NK-92 treated with Interleukin-12 subunit alpha and Interleukin-12 subunit beta, amount 100 ng/mL, for 24 hours (cell line): Measurements from ENCODE around the gene GLCE.
"Not testable (repeated sequence)": the region's sequence is repeated elsewhere in the genome, so short reads cannot be mapped to it uniquely, and the experiment has no call there.

Experiments used
- DNase-seq: peaks from one replicate; lab custom pipeline; 2025; lab: John Stamatoyannopoulos, UW

The GLCE gene

DNA sequence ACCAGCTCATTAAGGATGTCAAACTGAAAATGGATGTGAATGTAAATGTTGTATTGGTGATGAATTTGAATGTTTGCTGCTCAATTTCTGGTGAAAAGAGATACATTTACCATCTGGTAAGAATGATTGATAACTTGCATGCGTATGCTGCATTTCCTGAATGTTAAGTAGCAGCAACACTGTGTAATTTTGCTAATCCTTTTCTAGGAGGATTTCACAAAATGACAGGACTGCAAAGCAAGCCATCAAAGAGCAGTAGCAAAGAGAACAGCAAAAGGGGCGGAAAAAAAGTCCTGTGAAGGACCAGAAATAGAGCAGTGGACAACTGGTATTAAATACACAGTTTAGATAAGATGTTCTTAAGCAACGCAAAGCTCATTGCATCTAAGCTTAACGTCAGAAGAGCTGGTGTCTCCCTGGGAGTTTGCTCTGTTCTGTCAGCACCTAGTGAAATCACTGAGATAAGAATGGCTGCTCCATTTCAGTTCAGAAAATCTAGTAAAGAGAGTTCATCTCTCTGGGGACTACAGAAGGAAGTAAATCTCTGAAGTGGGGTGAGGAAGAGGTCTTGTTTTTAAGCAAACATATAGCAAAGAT is 114.7 kb downstream of the GLCE start:
- DNase-seq = no peak

DNA sequence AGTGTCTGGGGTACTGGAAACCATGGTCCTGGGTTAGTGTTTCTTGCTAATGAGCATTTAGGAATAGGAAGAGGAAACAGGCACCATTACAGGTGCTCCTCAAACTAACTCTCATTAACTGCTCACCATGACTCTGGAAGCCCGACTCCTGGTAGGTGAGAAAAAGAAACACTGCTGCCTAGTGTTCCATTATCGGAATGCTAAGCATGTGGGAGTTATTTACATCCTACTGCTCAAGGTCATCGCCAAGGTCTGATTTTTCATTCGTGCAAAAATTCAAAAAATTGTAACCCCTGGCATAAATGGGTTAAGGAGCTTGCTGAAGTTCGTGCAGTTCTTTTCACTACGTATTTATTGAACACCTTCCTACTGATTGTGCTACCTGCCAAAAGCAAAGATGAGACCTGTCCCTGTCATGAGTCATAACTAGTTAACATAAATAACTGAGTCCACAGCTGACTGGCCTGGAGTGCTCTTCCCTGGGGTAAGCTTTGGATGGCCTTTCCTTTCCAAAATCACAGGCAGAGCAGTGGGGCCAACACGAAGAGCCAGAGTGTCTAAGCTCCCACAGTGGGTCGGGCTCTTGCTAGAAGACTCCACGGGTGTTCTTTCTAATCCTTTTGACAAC is 115.6 kb downstream of the GLCE start:
- no peak for DNase-seq

DNA sequence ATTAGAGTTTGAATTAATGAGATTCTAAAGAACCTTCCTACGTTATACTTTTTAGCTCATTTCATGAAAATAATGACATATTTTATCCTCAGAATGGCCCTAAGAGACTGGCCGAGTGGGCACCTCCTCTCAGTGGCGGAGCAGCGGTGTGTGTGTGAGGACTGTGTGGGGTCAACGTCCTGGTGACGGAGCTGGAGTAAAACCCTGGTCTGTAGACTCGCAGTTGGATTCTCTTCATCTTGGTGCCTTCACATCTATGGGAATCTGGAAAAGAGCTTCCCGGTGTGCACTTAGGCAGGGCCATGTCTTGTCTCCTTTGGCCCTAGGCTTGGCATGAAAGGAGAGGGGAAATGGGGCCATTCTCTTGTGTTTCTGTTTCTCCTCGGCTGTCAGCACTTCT is 116.9 kb downstream of the GLCE start:
- no peak for DNase-seq

DNA sequence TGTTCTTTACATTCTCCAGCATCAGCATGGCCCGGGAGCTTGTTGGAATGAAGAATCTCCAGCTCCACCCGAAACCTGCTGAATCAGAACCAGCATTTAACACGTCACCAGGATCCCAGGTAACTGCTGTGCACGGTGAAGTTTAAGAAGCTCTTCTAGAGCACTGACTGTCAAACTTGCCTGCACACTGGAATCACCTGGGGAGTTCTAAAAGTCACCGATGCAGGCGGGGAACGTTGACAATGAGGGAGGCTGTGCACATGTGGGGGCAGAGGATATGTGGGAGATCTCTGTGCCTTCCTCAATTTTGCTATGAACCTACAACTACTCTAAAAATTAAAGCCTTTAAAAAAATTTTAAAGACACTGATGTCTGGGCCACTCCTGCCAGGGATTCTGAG is 119.2 kb downstream of the GLCE start:
- no peak for DNase-seq

DNA sequence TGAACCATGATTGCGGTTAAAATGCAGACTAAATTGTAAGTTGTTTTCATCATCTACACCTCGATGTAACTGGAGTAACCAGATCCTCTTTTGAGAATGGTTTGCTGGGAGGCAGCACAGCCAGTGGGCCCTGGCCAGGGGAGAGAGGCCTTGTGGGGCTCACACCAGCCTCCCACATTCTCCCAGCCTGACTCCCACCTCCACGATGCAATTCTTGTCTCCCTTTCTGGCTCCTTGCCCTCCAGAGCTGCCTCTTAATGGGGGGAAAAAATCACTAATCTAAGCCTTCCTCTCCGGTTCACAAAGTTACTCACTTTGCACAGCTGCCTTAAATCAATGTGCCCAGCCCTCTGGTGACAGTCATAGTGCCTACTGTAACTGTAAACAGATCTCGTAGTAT is 120.3 kb downstream of the GLCE start:
- no peak for DNase-seq

DNA sequence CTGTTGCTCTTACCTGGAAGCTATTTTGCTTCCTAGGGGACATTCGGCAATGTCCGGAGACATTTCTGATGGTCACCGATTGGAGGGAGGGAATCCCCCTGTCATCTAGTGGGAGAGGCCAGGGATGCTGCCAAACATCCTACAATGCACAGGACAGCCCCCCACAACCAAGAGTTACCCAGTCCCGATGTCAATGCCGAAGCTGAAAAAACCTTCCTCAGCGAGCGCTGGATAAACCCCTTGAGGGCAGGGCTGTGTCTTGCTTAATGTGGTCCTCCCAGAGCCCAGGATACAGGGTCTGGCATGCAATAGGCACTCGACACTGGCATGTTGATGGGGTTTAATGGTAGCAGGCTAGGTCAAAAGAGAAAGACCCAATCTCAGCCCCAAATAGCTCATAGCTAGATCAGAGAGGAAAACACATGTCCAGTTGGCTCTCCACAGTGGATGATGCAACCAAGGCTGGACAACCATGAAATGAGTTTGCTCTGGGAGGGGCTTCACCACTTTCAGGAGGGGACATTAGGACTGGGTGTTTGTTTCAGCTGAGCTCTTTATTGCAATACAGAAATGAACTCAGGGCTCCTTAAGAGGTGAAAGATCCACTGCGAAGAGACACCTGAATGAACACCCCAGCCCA is 121.8 kb downstream of the GLCE start:
- DNase-seq = no peak

DNA sequence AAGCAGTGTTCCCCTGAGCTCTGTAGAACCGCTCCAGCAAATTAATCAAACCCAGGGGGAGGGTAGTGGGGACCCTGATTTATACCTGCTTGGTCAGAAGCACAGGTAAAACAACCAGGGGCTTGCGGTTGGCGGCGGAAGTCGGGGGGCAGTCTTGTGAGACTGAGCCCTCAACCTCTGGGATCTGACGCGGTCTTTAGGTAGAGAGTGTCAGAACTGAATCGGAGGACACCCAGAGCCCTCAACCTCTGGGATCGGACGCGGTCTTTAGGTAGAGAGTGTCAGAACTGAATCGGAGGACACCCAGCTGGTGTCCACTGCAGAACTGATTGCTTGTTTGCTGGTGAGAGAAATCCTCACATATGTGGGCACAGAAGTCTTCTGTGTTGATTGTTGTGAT is 125.4 kb downstream of the GLCE start:
- DNase-seq = no peak

DNA sequence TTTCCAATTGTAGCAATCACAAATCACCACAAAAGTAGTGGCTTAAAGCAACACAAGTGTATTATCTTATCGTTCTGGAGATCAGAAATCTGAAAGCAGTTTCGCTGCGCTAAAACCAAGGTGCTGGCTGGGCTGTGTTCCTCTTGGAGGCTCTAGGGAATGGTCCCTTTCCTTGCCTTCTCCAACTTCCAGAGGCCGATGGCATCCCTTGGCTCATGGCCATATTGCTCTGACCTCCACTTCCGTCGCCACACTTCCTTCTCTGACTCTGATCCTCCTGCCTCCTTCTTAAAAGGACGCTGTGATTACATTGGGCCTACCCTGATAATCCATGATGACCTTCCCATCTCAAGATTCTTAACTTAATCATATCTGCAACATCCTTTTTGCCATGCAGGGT is 127.6 kb downstream of the GLCE start:
- DNase-seq = no peak

DNA sequence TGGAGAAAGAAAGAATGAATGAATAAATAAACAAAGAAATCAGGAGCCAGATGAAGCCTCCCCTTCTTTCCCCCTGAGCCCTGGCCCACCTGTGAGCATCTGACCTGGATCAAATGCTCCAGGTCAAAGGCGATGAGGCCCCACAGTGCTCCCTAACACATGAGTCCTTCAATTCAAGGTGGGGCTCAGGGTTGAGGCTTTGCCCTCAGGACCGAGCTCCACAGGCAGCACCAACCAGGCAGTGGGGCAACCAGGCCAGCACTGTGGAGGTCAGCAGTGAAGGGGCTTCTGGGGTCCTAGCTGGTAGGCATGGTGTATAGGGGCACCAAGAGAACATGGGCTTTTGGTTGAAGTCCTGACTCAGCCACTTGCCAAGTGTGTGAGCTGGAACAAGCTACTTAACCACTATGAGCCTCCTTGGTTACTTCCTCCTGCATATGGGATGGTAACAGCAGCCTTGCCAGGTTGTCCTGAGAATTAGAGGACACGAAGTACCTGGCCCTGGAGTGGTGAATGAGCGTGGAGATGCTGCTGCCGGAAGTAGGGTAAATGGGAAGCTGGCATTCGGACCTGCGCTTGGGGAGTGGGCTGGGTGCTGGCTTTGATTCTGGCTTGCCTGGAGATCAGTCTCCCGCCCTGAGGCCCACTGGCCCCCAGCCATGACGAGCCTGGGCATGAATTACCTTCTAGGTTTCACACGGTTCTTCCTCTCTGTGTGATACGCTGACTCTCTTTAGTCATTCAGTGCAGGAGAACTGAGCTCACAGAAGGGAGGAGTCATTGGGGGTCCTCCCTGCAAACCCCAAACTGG is 128.3 kb downstream of the GLCE start:
- DNase-seq = no peak

DNA sequence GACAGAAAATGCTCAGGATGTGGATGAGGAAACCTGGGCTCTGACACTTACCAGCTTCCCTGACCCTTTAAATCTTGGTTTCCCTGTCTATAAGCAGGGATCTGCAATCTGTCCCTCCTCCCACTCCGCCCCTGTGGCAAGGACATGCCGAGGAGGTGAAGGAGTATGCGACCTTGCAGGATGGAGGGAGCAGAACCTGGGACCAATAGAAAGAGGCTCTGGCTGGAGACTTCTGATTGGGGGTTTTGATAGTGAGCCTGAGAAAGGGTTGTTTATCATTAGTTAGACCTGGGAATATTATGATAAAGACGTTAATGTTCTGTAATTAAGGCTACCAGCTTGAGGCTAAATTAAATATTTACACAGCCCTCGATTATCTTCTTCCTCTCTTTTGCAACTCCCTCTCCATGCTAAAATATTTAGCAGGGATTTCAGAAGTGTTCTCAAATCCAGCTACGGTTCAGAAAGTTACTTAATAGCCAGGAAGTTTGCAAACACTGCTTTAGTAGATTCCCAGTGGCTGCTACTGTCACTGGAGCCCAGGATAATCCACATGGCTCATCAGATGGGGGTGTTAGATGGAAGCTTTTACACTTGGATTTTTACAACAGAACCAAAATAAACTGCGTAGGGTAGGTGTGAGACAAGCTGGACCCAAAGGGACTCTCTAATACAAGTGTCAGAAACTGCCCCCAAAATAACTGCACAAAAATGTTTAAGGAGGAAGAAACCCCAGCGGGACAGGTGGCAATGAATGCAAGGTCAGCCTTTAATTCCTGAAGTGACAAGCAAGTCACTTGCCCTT is 129.1 kb downstream of the GLCE start:
- no peak for DNase-seq

DNA sequence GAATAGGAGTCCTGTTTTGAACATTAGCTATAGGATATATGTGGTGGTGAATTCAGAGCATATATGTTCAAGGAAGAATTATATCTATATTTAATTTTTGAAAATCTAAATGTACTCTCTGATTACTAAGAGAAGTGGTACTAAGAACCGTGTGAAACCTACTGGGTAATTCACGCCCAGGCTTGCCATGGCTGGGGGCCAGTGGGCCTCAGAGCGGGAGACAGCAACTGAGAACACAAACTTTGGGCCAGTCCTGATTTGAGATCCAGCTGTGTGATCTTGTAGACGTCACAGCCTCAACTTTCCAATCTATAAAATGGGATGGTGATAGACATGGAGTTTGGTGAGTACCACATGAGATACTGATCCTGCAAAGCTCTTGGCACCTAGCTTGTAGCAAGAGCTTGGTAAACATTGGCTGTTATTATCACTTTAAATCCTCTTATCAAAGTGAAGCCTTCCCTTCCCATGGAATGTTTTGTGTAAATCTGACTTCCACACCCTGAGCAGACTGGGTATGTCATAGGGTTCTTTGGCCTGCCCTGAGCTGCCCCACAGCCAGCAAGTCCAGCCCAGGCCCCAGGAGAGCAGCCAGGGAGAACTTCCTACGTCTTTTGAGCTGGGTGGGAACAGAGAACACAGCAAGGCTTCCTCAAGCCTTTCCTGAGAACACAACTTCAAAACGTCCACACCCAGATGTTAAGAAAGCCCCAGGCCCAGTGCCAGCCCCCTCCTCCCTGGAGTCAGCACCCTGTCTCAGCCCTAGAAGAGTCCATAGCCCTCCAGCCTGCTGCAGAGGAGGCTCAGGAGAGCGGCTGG is 130.1 kb downstream of the GLCE start:
- DNase-seq = no peak

DNA sequence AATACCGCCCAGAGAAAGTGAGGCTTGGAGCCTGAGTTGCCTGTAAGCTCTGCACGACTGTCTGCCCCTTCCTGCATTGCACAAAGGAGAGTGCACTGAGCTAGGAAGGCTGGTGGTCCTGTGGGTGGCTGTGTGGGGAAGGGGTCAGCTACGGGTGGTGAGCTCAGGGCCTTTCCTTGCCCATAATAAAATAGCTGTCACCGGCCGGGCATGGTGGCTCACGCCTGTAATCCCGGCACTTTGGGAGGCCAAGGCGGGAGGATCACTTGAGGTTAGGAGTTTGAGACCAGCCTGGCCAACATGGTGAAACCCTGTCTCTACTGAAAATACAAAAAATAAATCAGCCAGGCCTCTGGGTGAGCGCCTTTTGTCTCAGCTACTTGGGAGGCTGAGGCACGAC is 131.2 kb downstream of the GLCE start:
- DNase-seq = not testable (repeated sequence)

DNA sequence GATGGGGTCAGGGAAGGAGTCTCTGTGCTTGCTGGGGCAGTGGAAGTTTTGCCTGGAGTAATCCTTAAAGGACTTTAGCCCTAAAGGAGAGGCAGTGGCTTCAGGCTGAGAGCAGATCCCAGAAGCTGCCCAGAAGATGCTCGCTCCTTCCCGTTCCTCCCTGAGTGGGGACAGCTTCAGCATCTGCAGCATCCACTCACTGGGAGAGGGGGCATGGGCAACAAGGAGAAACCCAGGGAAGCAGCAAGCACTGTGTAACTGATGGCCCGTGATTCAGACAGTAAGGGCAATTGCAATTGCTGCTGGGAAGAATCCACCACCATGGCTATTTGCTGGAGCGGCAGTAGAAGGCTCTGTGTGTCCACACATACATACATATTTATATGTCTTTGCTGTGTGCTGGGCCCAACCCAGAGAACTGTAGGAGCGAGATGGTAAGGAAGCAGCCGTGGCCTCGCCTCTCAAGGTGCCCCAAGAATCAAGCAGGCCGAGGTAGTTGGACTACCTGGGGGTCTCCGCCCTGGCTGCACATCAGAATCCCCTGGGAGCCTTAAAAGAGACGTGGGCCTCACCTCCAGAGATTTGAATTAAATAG is 132.5 kb downstream of the GLCE start:
- no peak for DNase-seq

DNA sequence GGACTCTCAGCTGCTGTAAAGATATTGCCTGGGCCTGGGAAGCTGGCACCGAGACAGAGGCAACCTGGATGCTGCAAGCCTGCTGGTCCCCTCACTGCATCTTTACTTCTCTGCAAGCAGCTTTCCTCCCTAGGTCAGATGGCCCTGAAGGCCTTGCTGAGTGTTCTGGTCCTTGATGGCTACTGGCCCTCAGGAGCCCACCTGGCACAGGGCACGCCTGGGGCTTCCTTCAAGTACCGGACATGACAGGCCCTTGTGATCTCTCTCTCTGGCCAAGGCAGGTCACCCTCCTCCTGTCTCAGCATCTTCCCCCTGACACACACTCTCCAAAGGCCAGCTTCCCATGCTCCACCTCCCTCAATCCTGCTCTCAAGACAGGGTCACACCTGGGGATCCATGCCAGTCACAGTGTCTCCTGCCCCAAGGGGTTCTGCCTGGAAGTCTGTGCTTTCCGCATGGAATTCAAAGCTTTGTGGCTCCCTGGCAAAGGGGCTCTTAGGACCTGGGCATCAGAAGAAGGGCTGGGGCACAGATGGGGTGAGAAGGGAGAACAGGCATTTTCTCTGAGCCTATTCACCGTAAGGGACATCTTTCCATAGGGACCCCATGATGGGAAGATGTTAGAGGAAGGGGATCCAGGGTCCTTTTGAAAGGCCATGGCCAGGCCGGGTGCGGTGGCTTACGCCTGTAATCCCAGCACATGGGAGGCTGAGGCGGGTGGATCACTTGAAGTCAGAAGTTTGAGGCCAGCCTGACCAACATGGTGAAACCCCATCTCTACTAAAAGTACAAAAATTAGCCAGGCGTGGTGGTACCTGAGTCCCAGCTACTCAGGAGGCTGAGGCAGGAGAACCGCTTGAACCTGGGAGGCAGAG is 133.5 kb downstream of the GLCE start:
- no peak for DNase-seq

DNA sequence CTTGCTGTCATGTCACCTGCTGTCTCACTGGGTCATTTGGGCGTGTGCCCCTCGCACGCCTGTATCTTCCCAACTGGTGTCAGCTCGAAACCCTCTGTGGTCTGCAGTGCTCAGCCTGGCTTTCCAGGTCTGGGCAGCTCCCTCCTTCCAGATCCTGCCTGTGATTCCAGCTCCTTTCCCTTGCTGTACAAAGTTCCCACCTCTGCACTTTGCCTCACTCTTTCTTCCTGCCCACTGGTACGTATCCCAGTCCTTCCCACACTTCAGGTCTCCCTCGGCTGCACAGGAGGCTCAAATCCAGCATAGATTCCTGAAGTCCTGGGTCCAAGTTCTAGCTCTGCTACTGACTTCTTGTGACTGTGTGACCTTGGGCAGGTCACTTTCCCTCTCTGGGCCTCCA is 136.2 kb downstream of the GLCE start:
- DNase-seq = no peak

DNA sequence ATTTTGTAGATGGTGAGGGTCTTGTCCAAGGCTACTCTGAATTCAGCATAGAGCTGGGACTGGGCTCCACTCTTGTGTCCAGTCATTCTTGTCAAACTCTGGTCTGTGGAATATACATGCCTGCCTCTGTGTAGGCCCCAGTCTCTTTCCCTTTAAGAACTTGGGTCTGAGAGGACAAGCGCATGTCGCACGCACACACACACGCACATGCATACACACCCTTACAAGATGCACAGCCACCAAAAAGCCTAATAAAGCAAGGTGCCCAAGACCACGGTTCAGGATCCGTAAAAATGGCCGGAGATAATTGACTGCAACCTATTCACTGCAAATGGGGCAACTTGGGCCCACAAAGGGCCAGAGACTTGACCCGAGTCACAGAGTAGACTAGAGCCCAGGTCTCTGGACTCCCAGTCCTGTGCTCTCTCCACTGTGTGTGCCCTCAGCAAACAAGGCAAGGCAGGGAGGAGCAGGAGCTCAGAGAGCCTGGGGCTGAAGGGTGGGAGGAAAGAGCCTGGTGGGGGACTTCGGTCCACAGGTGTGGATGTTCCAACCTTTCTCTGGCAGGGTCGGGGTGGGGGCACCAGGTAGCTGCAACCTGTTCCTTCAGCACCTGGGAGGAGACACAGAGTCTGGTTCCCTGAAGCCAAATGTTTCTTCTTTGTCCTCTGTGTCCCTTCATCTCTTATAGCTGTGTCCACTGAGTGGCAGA is 137.4 kb downstream of the GLCE start:
- DNase-seq = no peak

DNA sequence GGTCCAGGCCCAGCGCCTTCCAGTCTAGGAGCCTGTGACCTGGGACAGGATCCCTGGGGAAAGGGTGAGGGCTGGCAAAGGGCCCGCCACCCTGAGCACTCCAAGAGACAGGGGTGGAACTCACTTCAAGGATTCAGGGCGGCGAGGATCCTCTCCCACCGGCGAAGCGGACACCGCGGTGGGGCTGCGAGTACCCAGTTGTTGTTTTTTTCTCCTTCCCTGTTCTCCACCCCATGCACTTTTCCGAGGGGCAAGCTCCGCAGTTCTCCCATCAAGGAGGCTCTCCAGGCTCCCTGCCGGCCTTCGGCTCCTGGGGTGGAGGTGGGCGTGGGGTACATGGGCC is 137.9 kb downstream of the GLCE start:
- no peak for DNase-seq

DNA sequence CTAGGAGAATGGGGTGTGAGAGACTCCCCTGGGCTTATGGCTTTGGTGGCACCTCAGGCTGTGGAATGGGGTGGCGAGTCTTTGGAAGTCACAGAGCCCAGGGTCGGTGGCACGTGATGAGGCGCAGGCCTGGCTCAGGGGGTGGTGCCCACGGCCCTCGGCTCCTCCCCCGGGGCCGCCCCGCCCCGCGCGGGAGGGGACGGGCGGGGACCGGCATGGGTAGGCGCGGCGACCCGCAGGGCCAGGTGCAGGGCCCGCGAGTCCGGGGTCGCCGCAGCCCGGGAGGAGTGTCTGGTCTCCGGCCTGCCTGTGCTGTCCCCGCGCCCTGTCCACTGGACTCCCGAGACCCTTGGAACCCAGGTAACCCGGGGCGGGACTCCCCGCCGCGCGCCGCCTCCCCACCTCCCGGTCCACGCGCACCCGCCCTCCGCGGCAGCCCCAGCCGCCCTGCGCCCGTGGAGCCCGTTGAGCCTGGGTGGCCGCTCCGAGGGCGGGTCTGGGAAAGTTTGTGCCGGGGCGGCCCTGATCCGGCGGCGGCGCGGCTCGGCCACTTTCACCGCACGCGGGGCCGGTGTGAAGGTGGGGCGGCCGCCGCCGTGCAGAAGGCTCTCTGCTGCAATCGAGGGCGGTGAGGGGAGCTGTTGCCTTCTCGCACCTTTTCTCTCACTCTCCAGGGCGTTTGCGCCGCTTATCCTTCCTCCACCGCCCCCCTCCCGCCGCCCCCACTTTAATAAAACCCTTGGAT is 138.4 kb downstream of the GLCE start, which contains the start of gene PAQR5:
Gene PAQR5, plus strand, starts transcription at position 216 of the 745 bp plus-strand sequence. CDS start 61,169 bp downstream, outside the sequence.
- no peak for DNase-seq
